OCI-LY3 (cell line): Measurements from ENCODE around the gene GRIN1.

Experiments
- H2AFZ ChIP-seq: fragments of 200-600, 300-600 bp; shearing (Covaris generic); 2 replicates; pipeline ENCODE4 v1.6.0; 2014; ENCODE audit warnings: antibody characterized with exemption, low read depth, low read length
- H3K27ac ChIP-seq: fragments of 200-600, 300-600 bp; sonication (generic); 2 replicates; pipeline ENCODE4 v1.5.1; 2014; ENCODE audit warnings: mild to moderate bottlenecking, low read length, moderate library complexity, mixed read lengths
- H3K27me3 ChIP-seq: fragments of 200-600, 300-600 bp; sonication (generic); 2 replicates; pipeline ENCODE4 v1.6.1; 2014; ENCODE audit warnings: low read depth, low read length, mixed read lengths
- H3K36me3 ChIP-seq: fragments of 200-600, 300-600 bp; sonication (generic); replicated peaks from 2 replicates; pipeline ENCODE3; 2014; ENCODE audit warnings: low read depth, low read length, mixed read lengths
- H3K4me1 ChIP-seq: fragments of 300-600, 200-600 bp; sonication (generic); 2 replicates; pipeline ENCODE4 v1.6.1; 2014; ENCODE audit warnings: low read length, mixed read lengths
- H3K4me2 ChIP-seq: fragments of 200-600, 300-600 bp; sonication (generic); 2 replicates; pipeline ENCODE4 v1.6.1; 2014; ENCODE audit warnings: low read length, mixed read lengths
- H3K4me3 ChIP-seq: fragments of 300-600, 200-600 bp; sonication (generic); 2 replicates; pipeline ENCODE4 v1.5.1; 2014; ENCODE audit warnings: antibody characterized with exemption, mild to moderate bottlenecking, low read length, moderate library complexity
- H3K79me2 ChIP-seq: fragments of 300-600, 200-600 bp; shearing (Covaris generic); 2 replicates; pipeline ENCODE4 v1.6.1; 2014; ENCODE audit warnings: mild to moderate bottlenecking, low read length, mixed read lengths
- H3K9ac ChIP-seq: fragments of 300-600, 200-600 bp; shearing (Covaris generic); 2 replicates; pipeline ENCODE4 v1.6.0; 2014; ENCODE audit warnings: mild to moderate bottlenecking, low read length, moderate library complexity
- H3K9me3 ChIP-seq: fragments of 200-600, 300-600 bp; shearing (Covaris generic); 2 replicates; pipeline ENCODE4 v1.6.1; 2014; ENCODE audit warnings: low read length, mixed read lengths; ENCODE audit not compliant: insufficient read depth
- H4K20me1 ChIP-seq: fragments of 200-600, 300-600 bp; sonication (generic); 2 replicates; pipeline ENCODE4 v1.6.1; 2016; ENCODE audit warnings: low read length, mixed read lengths; ENCODE audit not compliant: insufficient read depth
- CTCF ChIP-seq: fragments of 200-600, 300-600 bp; sonication (generic); IDR thresholded peaks from 2 replicates; pipeline ENCODE4 v1.5.1; 2014; ENCODE audit warnings: antibody characterized with exemption, low read length, low read depth
- EZH2phosphoT487 ChIP-seq: fragments of 200-600 bp; shearing (Covaris generic); IDR thresholded peaks from 2 replicates; pipeline ENCODE4 v1.6.1; 2018; ENCODE audit warnings: antibody characterized with exemption, mixed run types, low read depth

Gene GRIN1

GRCh38 chr9:137195525-137196220 lies 56.7 kb downstream of the GRIN1 start:
- H3K27me3 ChIP-seq = no peaks in the 10 kb centered on the region
- H3K9ac ChIP-seq = no peak overlapping the region
- peaks cover 3% of the 10 kb centered on the region; the same call in 1 of the 2 replicates for H3K79me2 ChIP-seq
- H3K9me3 ChIP-seq = no peaks in the 10 kb centered on the region
- no peak overlapping the region for H2AFZ ChIP-seq
- TF ChIP-seq EZH2phosphoT487 (no peak), CTCF (no peak)
- H3K4me3 ChIP-seq = no peak overlapping the region
- no peak overlapping the region for H3K27ac ChIP-seq
- peaks cover 2% of the 10 kb centered on the region for H3K36me3 ChIP-seq
- no peak overlapping the region for H3K4me2 ChIP-seq
- peaks cover 5% of the 10 kb centered on the region for H3K4me1 ChIP-seq
- H4K20me1 ChIP-seq = no peaks in the 10 kb centered on the region

- Histone ChIP-seq H3K79me2 (peaks cover 19% of the 10 kb centered on the region), H3K27ac (no peak overlapping the region), H3K4me1 (peaks cover 11% of the 10 kb centered on the region)
Measured at GRCh38 chr9:137198051-137198901, 59.3 kb downstream of the GRIN1 start.

GRCh38 chr9:137198902-137199283 lies 59.9 kb downstream of the GRIN1 start:
- no peak overlapping the region for H3K27ac ChIP-seq
- H3K27me3 ChIP-seq = no peaks in the 10 kb centered on the region
- no peaks in the 10 kb centered on the region for H3K36me3 ChIP-seq
- no peak overlapping the region for H3K9ac ChIP-seq
- no peak overlapping the region for H3K4me3 ChIP-seq
- H3K9me3 ChIP-seq = no peaks in the 10 kb centered on the region
- no peak overlapping the region for H3K4me2 ChIP-seq
- H3K79me2 ChIP-seq = peaks cover 25% of the 10 kb centered on the region
- H3K4me1 ChIP-seq = peaks cover 17% of the 10 kb centered on the region
- no peak for TF ChIP-seq CTCF
- no peak for TF ChIP-seq EZH2phosphoT487
- no peaks in the 10 kb centered on the region for H4K20me1 ChIP-seq
- no peak overlapping the region for H2AFZ ChIP-seq

More at GRCh38 chr9:137198051-137198901, 59.3 kb downstream of the GRIN1 start:
- no peaks in the 10 kb centered on the region for H3K27me3 ChIP-seq
- H3K4me2 ChIP-seq = no peak overlapping the region
- H3K36me3 ChIP-seq = no peaks in the 10 kb centered on the region
- no peaks in the 10 kb centered on the region for H3K9me3 ChIP-seq
- H3K4me3 ChIP-seq = no peak overlapping the region
- TF ChIP-seq EZH2phosphoT487 (no peak), CTCF (no peak)
- H3K9ac ChIP-seq = no peak overlapping the region
- H4K20me1 ChIP-seq = no peaks in the 10 kb centered on the region
- H2AFZ ChIP-seq = no peak overlapping the region

GRCh38 chr9:137199411-137200121 lies 60.6 kb downstream of the GRIN1 start:
- Histone ChIP-seq H3K4me1 (peaks cover 24% of the 10 kb centered on the region), H2AFZ (no peak overlapping the region), H4K20me1 (no peaks in the 10 kb centered on the region; the same call in 1 of the 2 replicates), H3K4me2 (peak overlapping the region; percentile 78), H3K79me2 (peaks cover 32% of the 10 kb centered on the region), H3K27ac (no peak overlapping the region), H3K4me3 (peak overlapping the region; percentile 76), H3K36me3 (no peaks in the 10 kb centered on the region), H3K27me3 (no peaks in the 10 kb centered on the region), H3K9me3 (no peaks in the 10 kb centered on the region), H3K9ac (peak overlapping the region; percentile 49)
- TF ChIP-seq CTCF (no peak), EZH2phosphoT487 (no peak)
